Spinal cord (tissue), 10 donors: ENCODE data around the gene TEX38. TPM values are rescaled to one million over a fixed set of nuclear protein-coding genes. Genes with fewer than 3 reads are reported as not detected.
"Not testable (repeated sequence)": the region's sequence is repeated elsewhere in the genome, so short reads cannot be mapped to it uniquely, and the experiment has no call there.

Experiments used
- DNase-seq, 6 donors: peaks; one replicate each; pipeline versions ENCODE4 v3.0.0 to v3.0.0-alpha.2; 2013 to 2015; ENCODE audit warnings: low spot score in 6 of 6, low read depth in 4 of 6
- H3K27ac ChIP-seq: one replicate; pipeline ENCODE4 v1.5.1; 2013; ENCODE audit warnings: low read depth, low read length, control low read depth
- H3K27me3 ChIP-seq: one replicate; pipeline ENCODE4 v1.6.1; 2013; ENCODE audit warnings: low read length; ENCODE audit not compliant: control insufficient read depth, insufficient read depth
- H3K36me3 ChIP-seq: one replicate; pipeline ENCODE4 v1.6.1; 2013; ENCODE audit warnings: low read length; ENCODE audit not compliant: control insufficient read depth, insufficient read depth
- H3K4me1 ChIP-seq: one replicate; pipeline ENCODE4 v1.6.1; 2013; ENCODE audit warnings: low read length; ENCODE audit not compliant: control insufficient read depth, insufficient read depth
- H3K4me3 ChIP-seq: one replicate; pipeline ENCODE4 v1.5.1; 2013; ENCODE audit warnings: low read depth, low read length, control low read depth
- H3K9me3 ChIP-seq: one replicate; pipeline ENCODE4 v1.6.1; 2013; ENCODE audit warnings: low read length; ENCODE audit not compliant: control insufficient read depth, insufficient read depth
- WGBS: methylation state at CpG from one replicate; pipeline ENCODE4 v1.1.5; 2013; ENCODE audit warnings: missing lambda C conversion rate; ENCODE audit not compliant: insufficient coverage; 5-methylcytosine and 5-hydroxymethylcytosine counted together
- polyA plus RNA-seq, 2 donors: library from polyadenylated mRNA; unstranded; fragments of 120-200 nt; gene quantifications; one replicate each; pipeline ENCODE4 v1.2.1, GENCODE V29; 2013; ENCODE audit not compliant: insufficient read length in 2 of 2
- total RNA-seq, 2 donors: library from RNA; depleted of rRNA in 1 of 2; stranded (reverse); fragments of 120-200 nt in 1 of 2; fragments of >200 nt in 1 of 2; gene quantifications; one replicate each; pipeline versions ENCODE4 v1.2.3 to v1.2.4, GENCODE V29; 2013 to 2014
- donor health status: healthy.

Gene TEX38
- total and polyA plus RNA-seq, 4 donors = 0.41 to 0.45 TPM; not detected in 2

- H3K9me3 ChIP-seq = peaks cover 8% of the 10 kb centered on the region
- peak in 1 of 6 donors; percentile 18 for DNase-seq
- no peaks in the 10 kb centered on the region for H3K4me1 ChIP-seq
- H3K4me3 ChIP-seq = no peak overlapping the region
- H3K27ac ChIP-seq = no peak overlapping the region
- H3K27me3 ChIP-seq = no peaks in the 10 kb centered on the region
- peaks cover 21% of the 10 kb centered on the region for H3K36me3 ChIP-seq
- no CpG with 5 or more reads among the region's 2 CpGs for WGBS
These were observed 18.2 kb upstream of the TEX38 start for GRCh38 chr1:46653405-46653958.

- no peak for DNase-seq
- Histone ChIP-seq H3K4me1 (no peaks in the 10 kb centered on the region), H3K9me3 (peaks cover 8% of the 10 kb centered on the region), H3K4me3 (no peak overlapping the region), H3K27ac (no peak overlapping the region), H3K27me3 (no peaks in the 10 kb centered on the region), H3K36me3 (peaks cover 16% of the 10 kb centered on the region)
- 100% methylated on average over 1 of the region's 1 CpG for WGBS
These were observed 17.6 kb upstream of the TEX38 start for GRCh38 chr1:46654012-46654411.

DNA sequence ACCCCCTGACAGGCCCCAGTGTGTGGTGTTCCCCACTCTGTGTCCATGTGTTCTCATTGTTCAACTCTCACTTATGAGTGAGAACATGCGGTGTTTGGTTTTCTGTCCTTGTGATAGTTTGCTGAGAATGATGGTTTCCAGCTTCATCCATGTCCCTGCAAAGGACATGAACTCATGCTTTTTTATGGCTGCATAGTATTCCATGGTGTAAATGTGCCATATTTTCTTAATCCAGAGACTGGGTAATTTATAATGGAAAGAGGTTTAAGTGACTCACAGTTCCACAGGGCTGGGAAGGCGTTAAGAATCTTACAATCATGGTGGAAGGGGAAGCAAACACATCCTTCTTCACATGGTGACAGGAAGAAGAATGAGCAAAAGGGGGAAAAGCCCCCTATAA lies 17.0 kb upstream of the TEX38 start:
- no CpG with 5 or more reads among the region's 2 CpGs for WGBS

DNA sequence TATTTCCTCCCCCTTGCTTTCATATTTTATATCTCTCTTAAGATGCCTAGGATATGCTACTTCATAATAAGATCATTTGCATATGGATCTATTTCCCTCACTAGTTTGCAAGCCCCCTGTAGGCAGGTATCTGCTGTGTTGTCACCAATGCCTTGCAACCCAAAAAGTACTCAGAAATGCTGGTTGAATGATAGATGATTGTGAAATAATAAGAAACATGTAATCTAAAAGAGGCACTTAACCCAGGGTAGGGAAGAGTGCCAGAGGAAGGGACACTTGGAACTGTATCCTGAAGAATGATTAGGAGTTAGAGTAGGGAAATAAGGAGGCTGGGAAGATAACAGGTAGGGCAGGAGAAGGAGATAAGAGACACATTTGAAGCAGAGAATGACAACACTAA lies 15.8 kb upstream of the TEX38 start:
- DNase-seq = no peak
- H3K36me3 ChIP-seq = peaks cover 7% of the 10 kb centered on the region
- H3K4me1 ChIP-seq = no peaks in the 10 kb centered on the region
- H3K27me3 ChIP-seq = no peaks in the 10 kb centered on the region
- H3K9me3 ChIP-seq = no peaks in the 10 kb centered on the region
- H3K4me3 ChIP-seq = no peak overlapping the region
- H3K27ac ChIP-seq = no peak overlapping the region

More for the DNA sequence above, 17.0 kb upstream of the TEX38 start:
- not testable (repeated sequence) for H3K27me3 ChIP-seq, H3K9me3 ChIP-seq, H3K4me3 ChIP-seq, H3K27ac ChIP-seq, DNase-seq, H3K4me1 ChIP-seq
- peaks cover 11% of the 10 kb centered on the region for H3K36me3 ChIP-seq

DNA sequence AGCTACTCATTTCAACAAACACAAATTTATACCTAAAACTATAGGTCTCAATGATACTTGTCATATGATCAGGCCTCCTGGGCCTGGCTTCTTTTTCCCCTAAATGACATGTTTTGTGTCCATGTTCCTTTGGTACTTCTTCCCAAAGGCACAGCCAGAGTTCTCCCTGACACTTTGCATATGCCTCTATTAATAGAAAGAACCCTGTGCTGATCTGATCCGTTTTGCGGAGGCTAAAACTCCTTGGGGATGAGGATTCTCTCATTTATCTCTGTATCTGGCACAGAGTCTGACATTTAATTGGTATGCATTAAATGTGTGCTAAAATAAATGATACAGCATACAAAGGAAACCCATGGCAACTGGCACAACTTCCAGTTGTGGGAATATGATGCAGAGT lies 15.0 kb upstream of the TEX38 start:
- Histone ChIP-seq H3K27me3 (no peaks in the 10 kb centered on the region), H3K36me3 (peaks cover 7% of the 10 kb centered on the region), H3K4me3 (no peak overlapping the region), H3K4me1 (no peaks in the 10 kb centered on the region), H3K27ac (no peak overlapping the region), H3K9me3 (no peaks in the 10 kb centered on the region)
- peak in 1 of 6 donors; percentile 18 for DNase-seq
- WGBS = no CpG with 5 or more reads among the region's 2 CpGs

DNA sequence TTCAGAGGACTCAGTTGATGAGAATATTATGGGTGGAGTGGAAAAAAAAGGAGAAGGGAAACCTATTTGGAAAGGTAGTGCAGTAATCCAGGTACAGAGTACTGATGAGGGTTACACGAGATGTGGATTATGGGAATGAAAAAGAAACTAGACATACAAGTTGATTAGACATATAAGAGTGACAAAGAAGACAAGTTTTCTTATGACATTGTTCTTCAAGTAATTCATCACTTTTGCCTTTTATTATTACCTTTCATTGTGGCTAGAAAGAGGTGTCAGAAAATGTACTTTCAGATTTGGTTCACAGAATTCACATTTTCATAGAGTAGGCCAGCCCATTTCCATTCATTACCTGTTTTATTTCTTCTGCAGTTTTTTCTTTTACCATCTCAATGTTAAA lies 13.9 kb upstream of the TEX38 start:
- Histone ChIP-seq H3K27ac (no peak overlapping the region), H3K36me3 (peaks cover 14% of the 10 kb centered on the region), H3K4me1 (no peaks in the 10 kb centered on the region), H3K4me3 (no peak overlapping the region), H3K27me3 (no peaks in the 10 kb centered on the region), H3K9me3 (no peaks in the 10 kb centered on the region)
- no peak for DNase-seq
- no CpG with 5 or more reads among the region's 1 CpG for WGBS

GRCh38 chr1:46659307-46659870 lies 12.3 kb upstream of the TEX38 start:
- no peak for DNase-seq
- no peak overlapping the region for H3K27ac ChIP-seq
- H3K27me3 ChIP-seq = no peaks in the 10 kb centered on the region
- WGBS = no CpG with 5 or more reads among the region's 2 CpGs
- H3K4me3 ChIP-seq = no peak overlapping the region
- H3K4me1 ChIP-seq = no peaks in the 10 kb centered on the region
- H3K9me3 ChIP-seq = no peaks in the 10 kb centered on the region
- peaks cover 14% of the 10 kb centered on the region for H3K36me3 ChIP-seq

DNA sequence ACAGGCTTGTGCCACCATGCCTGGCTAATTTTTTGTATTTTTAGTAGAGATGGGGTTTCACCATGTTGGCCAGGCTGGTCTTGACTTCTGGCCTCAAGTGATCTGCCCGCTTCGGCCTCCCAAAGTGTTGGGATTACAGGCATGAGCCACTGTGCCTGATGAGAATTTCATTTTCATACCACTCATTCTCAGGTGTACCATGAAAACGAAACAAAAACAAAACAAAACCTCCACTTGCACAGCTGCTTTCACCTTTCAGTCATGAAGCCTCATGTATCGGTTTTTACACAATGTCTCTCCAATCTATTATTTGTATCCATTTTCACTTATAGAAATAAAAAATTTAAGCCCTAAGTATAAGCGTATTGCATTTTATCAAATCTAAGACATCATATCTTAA lies 11.5 kb upstream of the TEX38 start:
- WGBS = 96% methylated on average over 3 of the region's 5 CpGs
- DNase-seq, H3K4me1 ChIP-seq, H3K27me3 ChIP-seq, H3K27ac ChIP-seq, H3K4me3 ChIP-seq, H3K9me3 ChIP-seq: not testable (repeated sequence)
- peaks cover 18% of the 10 kb centered on the region for H3K36me3 ChIP-seq

- peaks cover 12% of the 10 kb centered on the region for H3K36me3 ChIP-seq
- not testable (repeated sequence) for H3K4me3 ChIP-seq, H3K27ac ChIP-seq, H3K4me1 ChIP-seq, H3K27me3 ChIP-seq, DNase-seq, H3K9me3 ChIP-seq
- WGBS = no CpG with 5 or more reads among the region's 5 CpGs
These were observed 8.7 kb upstream of the TEX38 start for GRCh38 chr1:46662919-46663318.

DNA sequence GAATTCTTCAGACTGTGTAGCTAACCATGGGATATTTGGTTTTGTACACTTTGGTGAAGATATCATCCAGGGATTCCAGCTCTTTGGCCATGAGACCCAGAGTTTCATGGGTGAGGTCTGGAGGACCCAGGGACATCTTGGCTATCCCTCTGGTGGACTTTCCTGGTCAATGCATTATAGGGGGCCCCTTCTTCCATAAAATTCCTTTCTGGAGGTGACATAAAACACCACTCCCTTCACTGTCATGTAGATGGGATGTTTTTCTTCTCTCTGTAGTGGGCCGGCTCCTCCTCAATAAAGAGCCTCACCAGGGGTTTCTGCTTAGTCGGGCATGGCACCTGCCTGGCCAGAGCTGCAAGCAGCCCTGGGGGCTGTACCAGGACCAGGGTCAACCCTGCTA lies 5.7 kb upstream of the TEX38 start:
- peaks cover 12% of the 10 kb centered on the region for H3K36me3 ChIP-seq
- no peak overlapping the region for H3K27ac ChIP-seq
- no peak overlapping the region for H3K4me3 ChIP-seq
- H3K27me3 ChIP-seq = no peaks in the 10 kb centered on the region
- 0% methylated on average over 1 of the region's 2 CpGs for WGBS
- peaks cover 8% of the 10 kb centered on the region for H3K4me1 ChIP-seq
- DNase-seq = no peak
- H3K9me3 ChIP-seq = no peaks in the 10 kb centered on the region
